ENCODE results near the gene KRTAP5-6.

KRTAP5-6 gene

DNA sequence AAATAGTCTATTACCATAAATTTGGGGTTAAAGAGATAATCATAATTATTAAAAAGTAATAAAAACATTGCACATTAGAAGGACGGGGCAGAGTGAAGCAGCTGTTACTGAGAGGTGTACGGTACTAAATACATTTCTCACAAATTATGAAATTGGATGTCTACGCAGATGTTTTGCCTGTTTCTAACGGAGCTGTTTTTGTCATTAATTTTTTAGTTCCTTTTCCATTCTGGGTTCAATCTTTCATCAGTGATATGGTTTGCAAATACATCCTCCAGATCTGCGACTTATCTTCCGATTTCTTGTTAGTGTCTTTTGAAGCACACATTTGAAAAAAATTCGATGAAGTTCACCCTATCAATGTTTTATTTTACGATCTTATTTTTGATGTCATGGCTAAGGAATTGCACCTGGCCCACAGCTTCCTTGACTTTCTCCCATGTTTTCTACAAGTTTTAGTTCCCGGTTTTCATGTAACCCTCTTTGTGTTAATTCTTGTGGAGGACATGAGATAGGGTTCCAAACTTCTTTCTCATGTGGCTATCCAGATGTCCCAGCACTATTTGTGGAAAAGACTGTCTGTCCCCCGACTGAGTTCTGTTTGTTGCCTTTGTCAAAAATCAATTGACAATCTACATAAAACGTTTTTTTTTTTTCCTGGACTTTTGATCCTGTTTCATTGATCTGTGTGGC lies 21.3 kb upstream of the KRTAP5-6 start:
- TF ChIP-seq FOXP2 (optimal IDR thresholded peaks at IDR 0.05; ENCODE audit: borderline replicate concordance, extremely low read depth, extremely low read length, insufficient read depth) (no peak), POLR2AphosphoS5 (IDR thresholded peaks at IDR 0.05; ENCODE audit: low read depth, low read length) (no peak), TAF1 (IDR thresholded peaks at IDR 0.05; ENCODE audit: borderline replicate concordance, insufficient read depth, low read length) (no peak), SIN3A (IDR thresholded peaks at IDR 0.05; ENCODE audit: borderline replicate concordance, insufficient read depth, low read length) (no peak)
- TF ChIP-seq, protein P1, sequence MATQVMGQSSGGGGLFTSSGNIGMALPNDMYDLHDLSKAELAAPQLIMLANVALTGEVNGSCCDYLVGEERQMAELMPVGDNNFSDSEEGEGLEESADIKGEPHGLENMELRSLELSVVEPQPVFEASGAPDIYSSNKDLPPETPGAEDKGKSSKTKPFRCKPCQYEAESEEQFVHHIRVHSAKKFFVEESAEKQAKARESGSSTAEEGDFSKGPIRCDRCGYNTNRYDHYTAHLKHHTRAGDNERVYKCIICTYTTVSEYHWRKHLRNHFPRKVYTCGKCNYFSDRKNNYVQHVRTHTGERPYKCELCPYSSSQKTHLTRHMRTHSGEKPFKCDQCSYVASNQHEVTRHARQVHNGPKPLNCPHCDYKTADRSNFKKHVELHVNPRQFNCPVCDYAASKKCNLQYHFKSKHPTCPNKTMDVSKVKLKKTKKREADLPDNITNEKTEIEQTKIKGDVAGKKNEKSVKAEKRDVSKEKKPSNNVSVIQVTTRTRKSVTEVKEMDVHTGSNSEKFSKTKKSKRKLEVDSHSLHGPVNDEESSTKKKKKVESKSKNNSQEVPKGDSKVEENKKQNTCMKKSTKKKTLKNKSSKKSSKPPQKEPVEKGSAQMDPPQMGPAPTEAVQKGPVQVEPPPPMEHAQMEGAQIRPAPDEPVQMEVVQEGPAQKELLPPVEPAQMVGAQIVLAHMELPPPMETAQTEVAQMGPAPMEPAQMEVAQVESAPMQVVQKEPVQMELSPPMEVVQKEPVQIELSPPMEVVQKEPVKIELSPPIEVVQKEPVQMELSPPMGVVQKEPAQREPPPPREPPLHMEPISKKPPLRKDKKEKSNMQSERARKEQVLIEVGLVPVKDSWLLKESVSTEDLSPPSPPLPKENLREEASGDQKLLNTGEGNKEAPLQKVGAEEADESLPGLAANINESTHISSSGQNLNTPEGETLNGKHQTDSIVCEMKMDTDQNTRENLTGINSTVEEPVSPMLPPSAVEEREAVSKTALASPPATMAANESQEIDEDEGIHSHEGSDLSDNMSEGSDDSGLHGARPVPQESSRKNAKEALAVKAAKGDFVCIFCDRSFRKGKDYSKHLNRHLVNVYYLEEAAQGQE (IDR thresholded peaks at IDR 0.05; ENCODE audit: insufficient read depth in 1 of 2, low read depth in 2 of 2, low read length in 2 of 2): no peak

DNA sequence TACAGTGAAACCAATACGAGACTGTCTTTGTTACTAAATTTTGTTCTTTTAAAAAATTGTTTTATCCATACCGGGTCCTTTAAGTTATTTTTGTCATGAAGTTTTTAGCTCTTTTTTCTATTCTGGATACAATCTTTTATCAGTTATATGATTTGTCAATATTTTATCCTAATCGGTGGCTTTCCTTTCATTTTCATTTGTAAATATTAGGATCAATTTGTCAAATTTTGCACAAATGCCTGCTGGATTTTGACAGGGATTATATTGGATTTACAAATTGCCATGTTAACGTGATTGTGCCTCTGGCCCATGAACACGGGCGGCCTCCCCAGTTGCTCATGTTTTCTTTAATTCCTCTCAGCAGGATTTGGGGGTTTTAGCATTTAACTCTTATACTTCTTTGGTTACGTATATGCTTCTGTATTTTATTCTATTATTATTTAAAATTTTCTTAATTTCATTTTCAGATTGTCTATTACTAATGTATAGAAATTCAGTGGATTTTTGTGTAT lies 20.7 kb upstream of the KRTAP5-6 start:
- no peak for TF ChIP-seq POLR2AphosphoS5 (IDR thresholded peaks at IDR 0.05; ENCODE audit: low read depth, low read length)
- TF ChIP-seq SIN3A (IDR thresholded peaks at IDR 0.05; ENCODE audit: borderline replicate concordance, insufficient read depth, low read length): no peak
- TF ChIP-seq TAF1 (IDR thresholded peaks at IDR 0.05; ENCODE audit: borderline replicate concordance, insufficient read depth, low read length): no peak
- TF ChIP-seq, protein P1 (IDR thresholded peaks at IDR 0.05; ENCODE audit: insufficient read depth in 1 of 2, low read depth in 2 of 2, low read length in 2 of 2): no peak
- no peak for TF ChIP-seq FOXP2 (optimal IDR thresholded peaks at IDR 0.05; ENCODE audit: borderline replicate concordance, extremely low read depth, extremely low read length, insufficient read depth)

DNA sequence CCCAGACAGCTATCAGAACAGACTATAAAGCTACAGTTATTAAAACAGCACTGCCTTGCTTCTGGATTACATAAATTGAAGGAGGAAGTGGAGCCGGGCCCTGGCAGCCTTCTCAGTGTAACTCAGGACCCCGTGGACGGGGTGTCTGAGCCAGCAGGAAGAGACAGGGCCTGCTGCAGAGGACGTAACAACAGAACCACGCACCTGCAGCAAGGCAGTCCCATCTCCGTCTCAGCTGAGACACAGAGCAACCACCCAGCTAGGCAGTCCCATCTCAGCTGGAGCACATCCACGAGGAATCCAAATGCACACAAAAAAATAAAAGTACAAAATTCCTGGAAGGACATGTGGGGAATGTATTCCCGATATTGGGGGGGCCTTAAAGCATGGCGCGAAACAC lies 17.1 kb upstream of the KRTAP5-6 start:
- TF ChIP-seq FOXP2 (optimal IDR thresholded peaks at IDR 0.05; ENCODE audit: borderline replicate concordance, extremely low read depth, extremely low read length, insufficient read depth) (no peak), POLR2AphosphoS5 (IDR thresholded peaks at IDR 0.05; ENCODE audit: low read depth, low read length) (no peak), SIN3A (IDR thresholded peaks at IDR 0.05; ENCODE audit: borderline replicate concordance, insufficient read depth, low read length) (no peak), TAF1 (IDR thresholded peaks at IDR 0.05; ENCODE audit: borderline replicate concordance, insufficient read depth, low read length) (no peak)
- TF ChIP-seq, protein P1 (IDR thresholded peaks at IDR 0.05; ENCODE audit: insufficient read depth in 1 of 2, low read depth in 2 of 2, low read length in 2 of 2): no peak

DNA sequence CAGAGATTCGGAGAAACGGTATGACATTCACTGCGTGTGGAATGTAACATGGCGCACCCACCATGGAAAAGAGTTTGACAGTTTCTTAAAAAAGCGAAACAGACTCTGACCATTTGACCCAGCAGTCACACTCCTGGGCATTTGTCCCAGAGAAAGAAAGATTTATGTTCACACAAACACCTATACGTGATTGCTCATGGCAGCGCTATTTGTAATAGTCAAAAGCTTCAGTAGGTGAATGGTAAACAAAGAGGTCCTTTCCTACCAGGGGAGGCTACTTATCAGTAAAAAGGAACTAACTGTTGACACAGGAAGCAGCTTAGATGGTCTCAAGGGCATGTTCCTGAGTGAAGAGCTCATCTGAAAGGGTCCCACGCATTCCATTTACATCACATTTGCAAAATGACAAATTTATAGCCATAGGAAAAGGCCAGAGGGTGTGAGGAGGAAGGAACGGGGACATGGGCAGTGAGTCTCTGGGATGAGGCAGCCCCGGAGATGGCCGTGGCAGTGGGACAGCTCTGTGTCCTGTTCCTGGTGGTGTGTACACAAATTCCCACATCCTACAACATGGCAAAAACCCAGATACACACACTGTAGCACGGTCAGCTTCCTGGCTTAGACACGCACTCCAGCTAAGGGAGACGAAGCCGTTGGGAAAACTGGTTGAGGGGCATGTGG lies 14.6 kb upstream of the KRTAP5-6 start:
- TF ChIP-seq FOXP2 (optimal IDR thresholded peaks at IDR 0.05; ENCODE audit: borderline replicate concordance, extremely low read depth, extremely low read length, insufficient read depth) (no peak), SIN3A (IDR thresholded peaks at IDR 0.05; ENCODE audit: borderline replicate concordance, insufficient read depth, low read length) (no peak), POLR2AphosphoS5 (IDR thresholded peaks at IDR 0.05; ENCODE audit: low read depth, low read length) (no peak), TAF1 (IDR thresholded peaks at IDR 0.05; ENCODE audit: borderline replicate concordance, insufficient read depth, low read length) (no peak)
- TF ChIP-seq, protein P1 (IDR thresholded peaks at IDR 0.05; ENCODE audit: insufficient read depth in 1 of 2, low read depth in 2 of 2, low read length in 2 of 2): no peak

Measured in PFSK-1 (cell line).